GM19035 (cell line): ENCODE results near the gene ZNF224.
"Not testable (repeated sequence)": the region's sequence is repeated elsewhere in the genome, so short reads cannot be mapped to it uniquely, and the experiment has no call there.

Experiments
- ATAC-seq: cut with Tn5 transposase; IDR thresholded peaks from one replicate; pipeline ENCODE4 v1.9.1; 2021; ENCODE audit not compliant: unreplicated experiment

Gene ZNF224

GRCh38 chr19:44121162-44121561, 27.0 kb downstream of the ZNF224 start:
- not testable (repeated sequence) for ATAC-seq

GRCh38 chr19:44131955-44132354, 37.8 kb downstream of the ZNF224 start:
- no peak for ATAC-seq

- peak; percentile 86 for ATAC-seq
These were observed 47.3 kb downstream of the ZNF224 start, which contains the start of gene ZNF234 for GRCh38 chr19:44141191-44142058. Gene ZNF234 (plus strand): TSS chr19:44141554. CDS start chr19:44144633, 3,079 bp downstream.

- no peak for ATAC-seq
These were observed 47.9 kb downstream of the ZNF224 start for GRCh38 chr19:44142059-44142433.

- no peak for ATAC-seq
These were observed 55.6 kb downstream of the ZNF224 start for GRCh38 chr19:44149776-44150175.

GRCh38 chr19:44151491-44151890, 57.3 kb downstream of the ZNF224 start:
- ATAC-seq, result no peak

GRCh38 chr19:44156475-44156874, 62.3 kb downstream of the ZNF224 start:
- ATAC-seq, result no peak
